B cell (primary cell): ENCODE measurements around the gene RERE. TPM values are rescaled to one million over a fixed set of nuclear protein-coding genes. Genes with fewer than 3 reads are reported as not detected.

Experiments
- ATAC-seq: fragments of 200-7000 bp; cut with Tn5 transposase; one replicate; pipeline ENCODE4 v1.10.0; 2021; ENCODE audit warnings: low read depth, mild to moderate bottlenecking, moderate number of reproducible peaks, moderate library complexity
- CTCF ChIA-PET: fragments of 350-600 bp; sonication (Branson Sonifier 250); formaldehyde crosslinking; loops from one replicate; lab custom pipeline; 2021; ENCODE audit warnings: antibody characterized with exemption, inconsistent platforms; lab: Charles Lee
- POLR2A ChIA-PET: fragments of 350-600 bp; sonication (Branson Sonifier 250); formaldehyde crosslinking; loops from one replicate; lab custom pipeline; 2021; ENCODE audit warnings: antibody characterized with exemption; lab: Charles Lee
- DNase-seq: peaks from one replicate; pipeline ENCODE4 v3.0.0; 2013
- H2AFZ ChIP-seq: 2 replicates; pipeline ENCODE4 v1.6.1; 2012; ENCODE audit warnings: mild to moderate bottlenecking, low read depth, low read length; ENCODE audit not compliant: insufficient read depth, poor library complexity, severe bottlenecking
- H3K27ac ChIP-seq, 2 donors: 1 replicate in 1 of 2; 2 replicates in 1 of 2; pipeline ENCODE4 v1.5.1; 2012 to 2013; ENCODE audit warnings: low read length in 2 of 2, mild to moderate bottlenecking in 2 of 2, moderate library complexity in 1 of 2
- H3K27me3 ChIP-seq, 4 experiments: fragments of 200-600 bp in 1 of 4; sonication (generic) in 1 of 4; replicated peaks in 1 of 4; 1 replicate in 2 of 4; 2 replicates in 2 of 4; pipeline versions ENCODE4 v1.6.1 to v1.7.0; 2013 to 2016; ENCODE audit warnings: low read length in 3 of 4, mild to moderate bottlenecking in 2 of 4, mixed read lengths in 1 of 4, moderate library complexity in 1 of 4; ENCODE audit not compliant: insufficient read depth in 4 of 4, control insufficient read depth in 3 of 4; ENCODE audit errors: control extremely low read depth in 1 of 4
- H3K36me3 ChIP-seq, 2 experiments: replicated peaks in 1 of 2; 1 replicate in 1 of 2; 2 replicates in 1 of 2; pipeline versions ENCODE4 v1.6.1 to v1.7.1; 2013; ENCODE audit warnings: low read length in 1 of 2; ENCODE audit not compliant: insufficient read depth in 2 of 2, control insufficient read depth in 1 of 2; ENCODE audit errors: control extremely low read depth in 1 of 2, extremely low read depth in 1 of 2
- H3K4me1 ChIP-seq, 2 donors: fragments of 200-600 bp in 1 of 2; sonication (generic) in 1 of 2; 1 replicate in 1 of 2; 2 replicates in 1 of 2; pipeline versions ENCODE4 v1.5.1 to v1.6.1; 2013 to 2017; ENCODE audit warnings: low read length in 2 of 2; ENCODE audit not compliant: control insufficient read depth in 2 of 2, insufficient read depth in 2 of 2
- H3K4me2 ChIP-seq: replicated peaks from 2 replicates; pipeline ENCODE3; 2012; ENCODE audit warnings: mild to moderate bottlenecking, low read depth, low read length; ENCODE audit not compliant: poor library complexity, severe bottlenecking
- H3K4me3 ChIP-seq, 5 experiments: fragments of 200-600 bp in 1 of 5; sonication (generic) in 1 of 5; 1 replicate in 3 of 5; 2 replicates in 2 of 5; pipeline versions ENCODE4 v1.5.1 to v1.7.0; 2011 to 2016; ENCODE audit warnings: low read length in 4 of 5, mild to moderate bottlenecking in 4 of 5, low read depth in 2 of 5, control low read depth in 1 of 5, moderate library complexity in 1 of 5; ENCODE audit not compliant: insufficient read depth in 1 of 5; ENCODE audit errors: control extremely low read depth in 1 of 5, extremely low read depth in 1 of 5
- H3K79me2 ChIP-seq: fragments of 200-600 bp; sonication (generic); one replicate; pipeline ENCODE4 v1.6.0; 2016; ENCODE audit warnings: low read length; ENCODE audit not compliant: control insufficient read depth, insufficient read depth
- H3K9ac ChIP-seq: fragments of 200-600 bp; sonication (generic); 2 replicates; pipeline ENCODE4 v1.6.1; 2017; ENCODE audit warnings: mild to moderate bottlenecking, low read length, moderate library complexity
- H3K9me3 ChIP-seq, 3 donors: one replicate each; pipeline versions ENCODE4 v1.6.1 to v1.7.1; 2013; ENCODE audit warnings: low read length in 2 of 3; ENCODE audit not compliant: control insufficient read depth in 2 of 3, insufficient read depth in 1 of 3; ENCODE audit errors: control extremely low read depth in 1 of 3
- H4K20me1 ChIP-seq: 2 replicates; pipeline ENCODE4 v1.6.0; 2012; ENCODE audit warnings: mild to moderate bottlenecking, low read length; ENCODE audit not compliant: insufficient read depth, control insufficient read depth, poor library complexity, severe bottlenecking
- H3K27ac Mint-ChIP-seq: one replicate; pipeline ENCODE4 v1.8.0; 2021; ENCODE audit warnings: mixed read lengths
- H3K27me3 Mint-ChIP-seq: one replicate; pipeline ENCODE4 v1.8.0; 2021; ENCODE audit warnings: mixed read lengths
- H3K4me1 Mint-ChIP-seq: one replicate; pipeline ENCODE4 v1.8.0; 2021; ENCODE audit warnings: mixed read lengths
- H3K4me3 Mint-ChIP-seq: one replicate; pipeline ENCODE4 v1.8.0; 2021; ENCODE audit warnings: mixed read lengths
- H3K9me3 Mint-ChIP-seq: one replicate; pipeline ENCODE4 v1.8.0; 2022; ENCODE audit warnings: mixed read lengths; ENCODE audit not compliant: insufficient read depth
- EZH2 ChIP-seq: IDR thresholded peaks from 2 replicates; pipeline ENCODE4 v1.6.1; 2012; ENCODE audit warnings: borderline replicate concordance, low read depth, mild to moderate bottlenecking, moderate library complexity, low read length; ENCODE audit not compliant: insufficient read depth, poor library complexity, severe bottlenecking
- WGBS: methylation state at CpG from one replicate; pipeline ENCODE4 v1.1.5; 2013; ENCODE audit warnings: missing lambda C conversion rate; ENCODE audit not compliant: insufficient coverage; 5-methylcytosine and 5-hydroxymethylcytosine counted together
- intact Hi-C: fragments of 100-400 bp; cut with micrococcal nuclease; formaldehyde crosslinking; loops from one replicate; pipeline ENCODE4 v1.10.0; 2022
- polyA plus RNA-seq: library from polyadenylated mRNA; depleted of rRNA; stranded (reverse); fragments of >200 nt; gene quantifications from 2 replicates; pipeline ENCODE4 v1.2.3, GENCODE V29; 2012
- total RNA-seq, 2 donors: library from RNA; stranded (reverse); fragments of 120-200 nt in 1 of 2; gene quantifications; 1 replicate in 1 of 2; 2 replicates in 1 of 2; pipeline versions ENCODE4 v1.2.3 to v1.2.4, GENCODE V29; 2013 to 2022
- TF ChIP-seq, protein P1 (sequence below): fragments of 200-600 bp; IDR thresholded peaks from one replicate; pipeline ENCODE4 v1.8.0; 2022; ENCODE audit warnings: antibody characterized with exemption, mild to moderate bottlenecking

Gene RERE
- total and polyA plus RNA-seq, 2 donors (not counting 1 experiment from before 2014, with no cell fraction given): 27.3 to 132 TPM

GRCh38 chr1:8643542-8644536 lies 173.6 kb downstream of the RERE start:
- H3K4me1 Mint-ChIP-seq: peaks cover 61% of the 10 kb centered on the region
- ChIA-PET POLR2A (interaction anchor here (0.5 to 1.2 kb wide), 4 partner anchors 10 to 118 kb away, joined by 3 to 7 read pairs (median 3); no protein-coding TSS in a partner anchor), CTCF (interaction anchor here (0.6 to 1.5 kb wide), 4 partner anchors 19 to 199 kb away, joined by 3 to 5 read pairs (median 3); no protein-coding TSS in a partner anchor)
- intact Hi-C loops: loop anchor here (1.0 to 2.0 kb wide), 3 partner anchors 10 to 17 kb away; no protein-coding TSS in a partner anchor
- TF ChIP-seq EZH2: no peak
- TF ChIP-seq, protein P1, sequence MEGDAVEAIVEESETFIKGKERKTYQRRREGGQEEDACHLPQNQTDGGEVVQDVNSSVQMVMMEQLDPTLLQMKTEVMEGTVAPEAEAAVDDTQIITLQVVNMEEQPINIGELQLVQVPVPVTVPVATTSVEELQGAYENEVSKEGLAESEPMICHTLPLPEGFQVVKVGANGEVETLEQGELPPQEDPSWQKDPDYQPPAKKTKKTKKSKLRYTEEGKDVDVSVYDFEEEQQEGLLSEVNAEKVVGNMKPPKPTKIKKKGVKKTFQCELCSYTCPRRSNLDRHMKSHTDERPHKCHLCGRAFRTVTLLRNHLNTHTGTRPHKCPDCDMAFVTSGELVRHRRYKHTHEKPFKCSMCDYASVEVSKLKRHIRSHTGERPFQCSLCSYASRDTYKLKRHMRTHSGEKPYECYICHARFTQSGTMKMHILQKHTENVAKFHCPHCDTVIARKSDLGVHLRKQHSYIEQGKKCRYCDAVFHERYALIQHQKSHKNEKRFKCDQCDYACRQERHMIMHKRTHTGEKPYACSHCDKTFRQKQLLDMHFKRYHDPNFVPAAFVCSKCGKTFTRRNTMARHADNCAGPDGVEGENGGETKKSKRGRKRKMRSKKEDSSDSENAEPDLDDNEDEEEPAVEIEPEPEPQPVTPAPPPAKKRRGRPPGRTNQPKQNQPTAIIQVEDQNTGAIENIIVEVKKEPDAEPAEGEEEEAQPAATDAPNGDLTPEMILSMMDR: no peak
- Histone ChIP-seq H3K4me1 (peaks cover 36 to 40% of the 10 kb centered on the region in 2 donors), H3K4me3 (no peak overlapping the region), H3K9me3 (no peaks in the 10 kb centered on the region), H3K9ac (no peak overlapping the region), H3K79me2 (peaks cover 91% of the 10 kb centered on the region), H3K27me3 (no peaks in the 10 kb centered on the region), H2AFZ (no peak overlapping the region), H3K36me3 (peaks cover 0 to 2% of the 10 kb centered on the region in 2 experiments), H4K20me1 (peaks cover 5% of the 10 kb centered on the region), H3K4me2 (peak overlapping the region; percentile 33), H3K27ac (peak overlapping the region; percentile 65 to 78)
- no CpG with 5 or more reads among the region's 6 CpGs for WGBS
- no peaks in the 10 kb centered on the region for H3K9me3 Mint-ChIP-seq
- no peaks in the 10 kb centered on the region for H3K27me3 Mint-ChIP-seq
- ATAC-seq (peak; percentile 99), DNase-seq (peak; percentile 82)
- H3K27ac Mint-ChIP-seq: peak overlapping the region; percentile 84
- H3K4me3 Mint-ChIP-seq: peak overlapping the region; percentile 54
